ENCODE data around the gene MEIKIN. TPM values are rescaled to one million over a fixed set of nuclear protein-coding genes. Genes with fewer than 3 reads are reported as not detected.
"Not testable (repeated sequence)": the region's sequence is repeated elsewhere in the genome, so short reads cannot be mapped to it uniquely, and the experiment has no call there.

MEIKIN gene
- total RNA-seq, 4 donors from 2014 or later: 0.60 to 14.8 TPM; not detected in 2

GRCh38 chr5:131845828-131846227 lies 99.6 kb downstream of the MEIKIN start:
- no peak for DNase-seq (ENCODE audit: low spot score)
- no peak for ATAC-seq (ENCODE audit: low FRiP score)
- no peak for TF ChIP-seq CTCF (IDR thresholded peaks at IDR 0.05)

GRCh38 chr5:131842971-131843370 lies 102.5 kb downstream of the MEIKIN start:
- DNase-seq (ENCODE audit: low spot score); ATAC-seq (ENCODE audit: low FRiP score): not testable (repeated sequence)

- ATAC-seq (ENCODE audit: low FRiP score); DNase-seq (ENCODE audit: low spot score): not testable (repeated sequence)
These were observed 112.8 kb downstream of the MEIKIN start for GRCh38 chr5:131832702-131833101.

GRCh38 chr5:131825404-131826013 lies 120.0 kb downstream of the MEIKIN start:
- no peak for TF ChIP-seq CTCF (IDR thresholded peaks at IDR 0.05)
- ATAC-seq (ENCODE audit: low FRiP score): no peak
- DNase-seq (ENCODE audit: low spot score): no peak

- TF ChIP-seq CTCF (IDR thresholded peaks at IDR 0.05): no peak
- ATAC-seq (ENCODE audit: low FRiP score): no peak
- no peak for DNase-seq (ENCODE audit: low spot score)
These were observed 120.8 kb downstream of the MEIKIN start for GRCh38 chr5:131824631-131825030.

- ATAC-seq (ENCODE audit: low FRiP score) (no peak), DNase-seq (ENCODE audit: low spot score) (no peak)
- TF ChIP-seq CTCF (IDR thresholded peaks at IDR 0.05): no peak
These were observed 124.2 kb downstream of the MEIKIN start for GRCh38 chr5:131821221-131821620.

GRCh38 chr5:131818001-131818724 lies 127.3 kb downstream of the MEIKIN start:
- TF ChIP-seq CTCF (IDR thresholded peaks at IDR 0.05): no peak

GRCh38 chr5:131814990-131815389 lies 130.5 kb downstream of the MEIKIN start:
- ATAC-seq (ENCODE audit: low FRiP score): peak; percentile 54
- no peak for TF ChIP-seq CTCF (IDR thresholded peaks at IDR 0.05)
- DNase-seq (ENCODE audit: low spot score): no peak

More at GRCh38 chr5:131818001-131818724, 127.3 kb downstream of the MEIKIN start:
- DNase-seq (ENCODE audit: low spot score): no peak
- ATAC-seq (ENCODE audit: low FRiP score): no peak
